Measurements from ENCODE around the gene RPS3A. TPM values are rescaled to one million over a fixed set of nuclear protein-coding genes. Genes with fewer than 3 reads are reported as not detected.
"Not testable (repeated sequence)": the region's sequence is repeated elsewhere in the genome, so short reads cannot be mapped to it uniquely, and the experiment has no call there.

Gene RPS3A
- 1,918 and 2,917 TPM in 2 replicates for total RNA-seq
- polyA plus RNA-seq: 2,236 and 2,843 TPM in 2 replicates
- 1,596 and 2,028 TPM in 2 replicates for polyA plus RNA-seq (2012)
- 126 and 132 TPM in 2 replicates for polyA minus RNA-seq (ENCODE audit: low replicate concordance)

DNA sequence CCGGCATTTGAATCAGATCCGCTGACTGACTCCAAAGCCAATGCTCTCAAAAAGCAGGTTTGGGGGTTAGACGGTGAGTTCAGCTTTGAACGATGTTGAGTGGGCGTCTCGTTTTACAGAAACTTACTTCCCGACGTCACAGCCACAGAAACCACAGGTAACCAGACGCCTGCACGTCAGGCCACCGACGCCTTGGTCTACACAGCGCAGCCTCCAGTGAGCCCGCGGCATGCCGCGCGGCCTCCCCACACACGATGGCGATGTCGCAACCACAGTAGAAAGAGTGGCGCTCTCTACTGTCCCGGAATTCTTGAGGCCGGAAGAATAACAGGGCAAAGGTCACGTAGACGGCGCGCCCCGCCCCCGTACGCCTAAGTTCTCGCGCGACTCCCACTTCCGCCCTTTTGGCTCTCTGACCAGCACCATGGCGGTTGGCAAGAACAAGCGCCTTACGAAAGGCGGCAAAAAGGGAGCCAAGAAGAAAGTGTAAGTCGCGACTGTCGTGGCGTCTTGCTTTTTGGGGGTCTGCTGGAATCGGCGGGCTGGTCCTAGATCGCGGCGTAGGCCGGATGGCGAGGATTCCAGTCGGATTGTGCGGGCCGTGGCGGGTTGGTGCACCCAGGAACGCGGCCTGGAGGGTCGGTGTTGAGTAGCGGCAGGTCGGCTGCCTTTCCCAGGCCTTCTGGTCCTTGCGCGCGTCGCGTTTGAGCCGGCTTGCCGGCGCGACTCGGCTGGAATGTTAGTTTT, at the start of gene RPS3A:
Gene RPS3A, plus strand, starts transcription at position 400 of the 747 bp plus-strand sequence. Its CDS starts 25 bp downstream, at position 425.
- TF ChIP-seq, protein P1, sequence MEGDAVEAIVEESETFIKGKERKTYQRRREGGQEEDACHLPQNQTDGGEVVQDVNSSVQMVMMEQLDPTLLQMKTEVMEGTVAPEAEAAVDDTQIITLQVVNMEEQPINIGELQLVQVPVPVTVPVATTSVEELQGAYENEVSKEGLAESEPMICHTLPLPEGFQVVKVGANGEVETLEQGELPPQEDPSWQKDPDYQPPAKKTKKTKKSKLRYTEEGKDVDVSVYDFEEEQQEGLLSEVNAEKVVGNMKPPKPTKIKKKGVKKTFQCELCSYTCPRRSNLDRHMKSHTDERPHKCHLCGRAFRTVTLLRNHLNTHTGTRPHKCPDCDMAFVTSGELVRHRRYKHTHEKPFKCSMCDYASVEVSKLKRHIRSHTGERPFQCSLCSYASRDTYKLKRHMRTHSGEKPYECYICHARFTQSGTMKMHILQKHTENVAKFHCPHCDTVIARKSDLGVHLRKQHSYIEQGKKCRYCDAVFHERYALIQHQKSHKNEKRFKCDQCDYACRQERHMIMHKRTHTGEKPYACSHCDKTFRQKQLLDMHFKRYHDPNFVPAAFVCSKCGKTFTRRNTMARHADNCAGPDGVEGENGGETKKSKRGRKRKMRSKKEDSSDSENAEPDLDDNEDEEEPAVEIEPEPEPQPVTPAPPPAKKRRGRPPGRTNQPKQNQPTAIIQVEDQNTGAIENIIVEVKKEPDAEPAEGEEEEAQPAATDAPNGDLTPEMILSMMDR (conservative IDR thresholded peaks at IDR 0.05 in 1 of 2, IDR thresholded peaks at IDR 0.05 in 1 of 2; ENCODE audit: low read depth in 1 of 2, low read length in 2 of 2): peak; percentile 66 to 73
- TF ChIP-seq EZH2 (IDR thresholded peaks at IDR 0.05; ENCODE audit: low read length, missing control alignments): no peak
- H3K36me3 ChIP-seq (ENCODE audit: control insufficient read depth, insufficient read depth, low read length): peaks cover 7% of the 10 kb centered on the region

DNA sequence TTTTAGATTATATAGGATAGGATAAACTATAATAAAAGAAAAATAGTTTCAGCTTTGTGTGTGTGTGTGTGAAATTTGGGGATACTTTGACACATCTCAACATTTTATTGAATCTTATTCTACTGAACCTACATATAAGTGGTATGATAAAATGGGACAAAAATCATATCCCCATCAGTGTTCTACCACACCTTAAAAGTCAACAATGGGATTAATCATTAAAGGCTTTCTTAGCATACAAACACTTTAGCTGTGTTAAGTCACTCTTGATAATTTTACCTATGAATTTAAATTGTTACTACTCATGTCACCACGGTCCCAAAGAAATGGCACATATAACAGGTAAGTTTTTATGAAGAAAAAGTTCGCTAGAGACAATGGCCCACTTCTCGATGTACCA, 46.6 kb upstream of the RPS3A start:
- H3K27ac ChIP-seq (ENCODE audit: insufficient read depth, low read length): no peak overlapping the region
- no peaks in the 10 kb centered on the region for H3K79me2 ChIP-seq (ENCODE audit: control insufficient read depth, insufficient read depth, low read length)
- no peaks in the 10 kb centered on the region for H4K20me1 ChIP-seq (ENCODE audit: control insufficient read depth, extremely low read depth, insufficient read depth, low read length)
- H3K4me1 ChIP-seq (ENCODE audit: control insufficient read depth, extremely low read depth, insufficient read depth, low read length): no peaks in the 10 kb centered on the region
- H3K4me3 ChIP-seq (replicated peaks in 1 of 4; ENCODE audit: control extremely low read depth in 1 of 4, insufficient read depth in 1 of 4, low read depth in 3 of 4, low read length in 4 of 4): no peak overlapping the region
- no peak overlapping the region for H3K4me2 ChIP-seq (ENCODE audit: extremely low read depth, insufficient read depth, low read length)
- H2AFZ ChIP-seq (ENCODE audit: low read length): no peak overlapping the region
- DNase-seq (ENCODE audit: low read depth in 2 of 2): no peak
- H3K9ac ChIP-seq (ENCODE audit: insufficient read depth, low read length): no peak overlapping the region
- no peaks in the 10 kb centered on the region for H3K9me3 ChIP-seq (ENCODE audit: control insufficient read depth, insufficient read depth, low read depth, low read length)
- H3K27me3 ChIP-seq (ENCODE audit: control insufficient read depth, insufficient read depth, low read length): no peaks in the 10 kb centered on the region
- TF ChIP-seq, protein P1 (conservative IDR thresholded peaks at IDR 0.05 in 1 of 2, IDR thresholded peaks at IDR 0.05 in 1 of 2; ENCODE audit: low read depth in 1 of 2, low read length in 2 of 2): no peak
- no peak for TF ChIP-seq EZH2 (IDR thresholded peaks at IDR 0.05; ENCODE audit: low read length, missing control alignments)
- no peaks in the 10 kb centered on the region for H3K36me3 ChIP-seq (ENCODE audit: control insufficient read depth, insufficient read depth, low read length)

More for the DNA sequence above, at the start of gene RPS3A:
- Histone ChIP-seq H3K27ac (ENCODE audit: insufficient read depth, low read length) (peak within 1 kb of the TSS; percentile 93), H4K20me1 (ENCODE audit: control insufficient read depth, extremely low read depth, insufficient read depth, low read length) (peaks cover 4% of the 10 kb centered on the region), H3K79me2 (ENCODE audit: control insufficient read depth, insufficient read depth, low read length) (peaks cover 37% of the 10 kb centered on the region), H3K4me1 (ENCODE audit: control insufficient read depth, extremely low read depth, insufficient read depth, low read length) (peaks cover 3% of the 10 kb centered on the region), H3K27me3 (ENCODE audit: control insufficient read depth, insufficient read depth, low read length) (no peaks in the 10 kb centered on the region), H3K9ac (ENCODE audit: insufficient read depth, low read length) (peak within 1 kb of the TSS; percentile 98), H3K9me3 (ENCODE audit: control insufficient read depth, insufficient read depth, low read depth, low read length) (no peaks in the 10 kb centered on the region), H3K4me2 (ENCODE audit: extremely low read depth, insufficient read depth, low read length) (peak within 1 kb of the TSS; percentile 100), H2AFZ (ENCODE audit: low read length) (peak within 1 kb of the TSS; percentile 99), H3K4me3 (replicated peaks in 1 of 4; ENCODE audit: control extremely low read depth in 1 of 4, insufficient read depth in 1 of 4, low read depth in 3 of 4, low read length in 4 of 4) (peak within 1 kb of the TSS; percentile 79 to 99 (median 92))
- DNase-seq (ENCODE audit: low read depth in 2 of 2): peak; percentile 98 to 99

DNA sequence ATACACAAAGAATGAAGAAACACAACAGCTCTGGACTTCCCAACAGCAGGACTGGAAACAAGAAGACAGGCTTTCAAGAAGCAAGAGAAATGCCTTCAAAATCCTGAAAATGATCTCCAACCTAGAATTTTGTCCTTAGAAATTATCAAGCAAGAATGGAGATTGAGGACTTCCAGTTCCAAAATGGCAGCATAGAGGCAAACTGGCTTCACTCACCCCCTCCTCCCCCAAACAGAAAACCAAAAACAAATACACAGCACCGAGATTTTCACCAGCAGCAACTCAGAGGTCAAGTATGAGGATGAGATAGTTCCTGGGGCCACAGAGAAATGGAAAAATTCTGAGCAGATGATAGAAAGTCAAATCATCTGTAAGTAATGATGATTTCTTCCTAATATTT, 43.9 kb upstream of the RPS3A start:
- H3K27ac ChIP-seq (ENCODE audit: insufficient read depth, low read length): no peak overlapping the region
- H4K20me1 ChIP-seq (ENCODE audit: control insufficient read depth, extremely low read depth, insufficient read depth, low read length): no peaks in the 10 kb centered on the region
- no peak overlapping the region for H3K9ac ChIP-seq (ENCODE audit: insufficient read depth, low read length)
- H3K4me3 ChIP-seq (replicated peaks in 1 of 4; ENCODE audit: control extremely low read depth in 1 of 4, insufficient read depth in 1 of 4, low read depth in 3 of 4, low read length in 4 of 4): no peak overlapping the region
- H3K9me3 ChIP-seq (ENCODE audit: control insufficient read depth, insufficient read depth, low read depth, low read length): no peaks in the 10 kb centered on the region
- no peaks in the 10 kb centered on the region for H3K4me1 ChIP-seq (ENCODE audit: control insufficient read depth, extremely low read depth, insufficient read depth, low read length)
- no peaks in the 10 kb centered on the region for H3K27me3 ChIP-seq (ENCODE audit: control insufficient read depth, insufficient read depth, low read length)
- no peaks in the 10 kb centered on the region for H3K36me3 ChIP-seq (ENCODE audit: control insufficient read depth, insufficient read depth, low read length)
- H2AFZ ChIP-seq (ENCODE audit: low read length): no peak overlapping the region
- H3K79me2 ChIP-seq (ENCODE audit: control insufficient read depth, insufficient read depth, low read length): no peaks in the 10 kb centered on the region
- TF ChIP-seq, protein P1 (conservative IDR thresholded peaks at IDR 0.05 in 1 of 2, IDR thresholded peaks at IDR 0.05 in 1 of 2; ENCODE audit: low read depth in 1 of 2, low read length in 2 of 2): no peak
- TF ChIP-seq EZH2 (IDR thresholded peaks at IDR 0.05; ENCODE audit: low read length, missing control alignments): no peak
- H3K4me2 ChIP-seq (ENCODE audit: extremely low read depth, insufficient read depth, low read length): no peak overlapping the region
- no peak for DNase-seq (ENCODE audit: low read depth in 2 of 2)

DNA sequence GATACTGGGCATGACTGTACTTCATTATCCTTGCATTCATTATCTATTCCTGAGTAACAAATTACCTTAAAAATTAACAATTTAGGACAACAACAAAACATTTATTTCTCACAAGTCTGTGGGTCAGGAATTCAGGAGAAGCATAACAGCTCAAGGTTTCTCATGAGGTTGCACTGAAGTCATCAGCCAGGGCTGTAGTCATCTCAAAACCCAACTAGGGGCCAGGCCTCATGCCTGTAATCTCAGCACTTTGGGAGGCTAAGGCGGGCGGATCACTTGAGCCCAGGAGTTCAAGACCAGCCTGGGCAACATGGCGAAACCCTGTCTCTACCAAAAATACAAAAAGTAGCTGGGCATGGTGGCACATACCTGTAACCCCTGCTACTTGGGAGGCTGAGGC, 36.3 kb upstream of the RPS3A start:
- H3K36me3 ChIP-seq (ENCODE audit: control insufficient read depth, insufficient read depth, low read length); H3K4me1 ChIP-seq (ENCODE audit: control insufficient read depth, extremely low read depth, insufficient read depth, low read length); H3K27ac ChIP-seq (ENCODE audit: insufficient read depth, low read length); H3K9ac ChIP-seq (ENCODE audit: insufficient read depth, low read length); H2AFZ ChIP-seq (ENCODE audit: low read length); DNase-seq (ENCODE audit: low read depth in 2 of 2); H4K20me1 ChIP-seq (ENCODE audit: control insufficient read depth, extremely low read depth, insufficient read depth, low read length); H3K9me3 ChIP-seq (ENCODE audit: control insufficient read depth, insufficient read depth, low read depth, low read length); H3K27me3 ChIP-seq (ENCODE audit: control insufficient read depth, insufficient read depth, low read length); H3K79me2 ChIP-seq (ENCODE audit: control insufficient read depth, insufficient read depth, low read length); H3K4me2 ChIP-seq (ENCODE audit: extremely low read depth, insufficient read depth, low read length); H3K4me3 ChIP-seq (replicated peaks in 1 of 4; ENCODE audit: control extremely low read depth in 1 of 4, insufficient read depth in 1 of 4, low read depth in 3 of 4, low read length in 4 of 4): not testable (repeated sequence)

Data from fibroblast of lung (primary cell).